Muscle of leg (tissue), 11 donors: Measurements from ENCODE around the gene KRTAP5-2. TPM values are rescaled to one million over a fixed set of nuclear protein-coding genes. Genes with fewer than 3 reads are reported as not detected.
"Not testable (repeated sequence)": the region's sequence is repeated elsewhere in the genome, so short reads cannot be mapped to it uniquely, and the experiment has no call there.

Experiments
- DNase-seq: peaks from one replicate; pipeline ENCODE4 v3.0.0; 2013
- H3K27ac ChIP-seq: one replicate; pipeline ENCODE4 v1.5.1; 2013; ENCODE audit warnings: mild to moderate bottlenecking, low read length, control low read depth
- H3K27me3 ChIP-seq: one replicate; pipeline ENCODE4 v1.6.1; 2013; ENCODE audit warnings: low read length; ENCODE audit not compliant: control insufficient read depth, insufficient read depth
- H3K36me3 ChIP-seq: one replicate; pipeline ENCODE4 v1.6.1; 2013; ENCODE audit warnings: low read length; ENCODE audit not compliant: control insufficient read depth, insufficient read depth
- H3K4me1 ChIP-seq: one replicate; pipeline ENCODE4 v1.6.1; 2013; ENCODE audit warnings: low read length; ENCODE audit not compliant: control insufficient read depth, insufficient read depth
- H3K4me3 ChIP-seq: one replicate; pipeline ENCODE4 v1.5.1; 2013; ENCODE audit warnings: low read length, control low read depth
- H3K9me3 ChIP-seq: replicated peaks from 2 replicates; pipeline ENCODE4 v1.6.1; 2013; ENCODE audit warnings: low read depth, low read length; ENCODE audit not compliant: control insufficient read depth
- WGBS: methylation state at CpG from one replicate; pipeline ENCODE4 v1.1.5; 2013; ENCODE audit warnings: missing lambda C conversion rate; ENCODE audit not compliant: insufficient coverage; 5-methylcytosine and 5-hydroxymethylcytosine counted together
- polyA plus RNA-seq, 8 donors: library from polyadenylated mRNA; unstranded; fragments of 120-200 nt; gene quantifications; one replicate each; pipeline versions ENCODE4 v1.2.1 to v1.2.3, GENCODE V29; 2013; ENCODE audit warnings: inconsistent platforms in 1 of 8, low replicate concordance in 1 of 8; ENCODE audit not compliant: insufficient read length in 8 of 8, insufficient read depth in 1 of 8
- total RNA-seq: library from RNA; stranded (reverse); fragments of 120-200 nt; gene quantifications from one replicate; pipeline ENCODE4 v1.2.4, GENCODE V29; 2013

Gene KRTAP5-2
- total and polyA plus RNA-seq, 9 donors = not detected

- H3K9me3 ChIP-seq, H3K4me1 ChIP-seq, H3K36me3 ChIP-seq, DNase-seq, H3K4me3 ChIP-seq, H3K27ac ChIP-seq: not testable (repeated sequence)
- peaks cover 24% of the 10 kb centered on the region for H3K27me3 ChIP-seq
- 93% methylated on average over 10 of the region's 13 CpGs for WGBS
These were observed 7.8 kb upstream of the KRTAP5-2 start for GRCh38 chr11:1605923-1606322.

- WGBS = 76% methylated on average over 7 of the region's 7 CpGs
- Histone ChIP-seq H3K9me3 (no peaks in the 10 kb centered on the region), H3K36me3 (no peaks in the 10 kb centered on the region), H3K27ac (no peak overlapping the region), H3K4me1 (peaks cover 2% of the 10 kb centered on the region), H3K4me3 (no peak overlapping the region), H3K27me3 (peaks cover 27% of the 10 kb centered on the region)
- no peak for DNase-seq
These were observed 6.6 kb upstream of the KRTAP5-2 start for GRCh38 chr11:1604711-1605110.

- H3K4me3 ChIP-seq = no peak overlapping the region
- H3K9me3 ChIP-seq = no peaks in the 10 kb centered on the region
- 86% methylated on average over 11 of the region's 11 CpGs for WGBS
- H3K27ac ChIP-seq = no peak overlapping the region
- H3K4me1 ChIP-seq = peaks cover 2% of the 10 kb centered on the region
- DNase-seq = no peak
- H3K36me3 ChIP-seq = no peaks in the 10 kb centered on the region
- peaks cover 27% of the 10 kb centered on the region for H3K27me3 ChIP-seq
These were observed 6.1 kb upstream of the KRTAP5-2 start for GRCh38 chr11:1604181-1604580.

DNA sequence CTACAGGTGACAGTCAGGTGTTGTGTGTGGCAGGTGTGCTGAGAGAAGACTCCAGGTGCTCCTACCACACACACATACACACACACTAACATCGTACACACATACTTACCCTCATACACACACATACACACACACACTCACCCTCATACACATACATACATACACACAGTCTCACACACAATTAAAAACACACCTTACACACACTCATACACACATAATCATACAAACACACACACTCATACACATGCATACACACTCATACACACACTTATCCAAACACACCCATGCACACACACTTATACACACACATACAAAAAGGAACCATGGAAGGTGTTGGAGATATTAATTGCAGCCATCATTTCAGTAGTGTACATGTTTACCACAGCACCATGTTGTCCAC lies 5.5 kb upstream of the KRTAP5-2 start:
- no peak for DNase-seq
- Histone ChIP-seq H3K36me3 (no peaks in the 10 kb centered on the region), H3K4me1 (peaks cover 2% of the 10 kb centered on the region), H3K27ac (no peak overlapping the region), H3K9me3 (no peaks in the 10 kb centered on the region), H3K4me3 (no peak overlapping the region), H3K27me3 (peaks cover 28% of the 10 kb centered on the region)
- 82% methylated on average over 1 of the region's 1 CpG for WGBS

GRCh38 chr11:1601663-1602062 lies 3.6 kb upstream of the KRTAP5-2 start:
- H3K4me1 ChIP-seq, H3K27ac ChIP-seq, DNase-seq, H3K36me3 ChIP-seq, H3K9me3 ChIP-seq, H3K4me3 ChIP-seq: not testable (repeated sequence)
- no CpG with 5 or more reads among the region's 3 CpGs for WGBS
- H3K27me3 ChIP-seq = peaks cover 23% of the 10 kb centered on the region

DNA sequence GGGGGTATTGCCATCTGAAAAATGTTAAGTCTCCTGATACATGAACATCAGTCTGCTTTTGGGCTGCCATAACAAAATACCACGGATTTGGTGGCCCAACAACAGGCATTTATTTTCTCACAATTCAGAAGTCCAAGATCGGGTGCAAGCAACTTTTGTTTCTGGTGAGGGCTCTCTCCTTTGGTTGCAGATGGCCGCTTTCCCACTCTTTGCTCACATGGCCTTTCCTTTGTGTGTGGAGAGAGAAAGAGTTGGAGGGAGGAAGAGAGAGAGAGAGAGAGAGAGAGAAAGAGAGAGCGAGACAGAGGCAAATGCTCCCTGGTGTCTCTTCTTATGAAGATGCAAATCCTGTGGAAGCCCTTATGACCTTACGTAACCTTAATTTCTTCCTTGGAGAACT lies 2.5 kb upstream of the KRTAP5-2 start:
- 65% methylated on average over 2 of the region's 5 CpGs for WGBS
- Histone ChIP-seq H3K36me3 (no peaks in the 10 kb centered on the region), H3K4me1 (no peaks in the 10 kb centered on the region), H3K27me3 (peaks cover 22% of the 10 kb centered on the region), H3K4me3 (no peak overlapping the region), H3K9me3 (no peaks in the 10 kb centered on the region), H3K27ac (no peak overlapping the region)
- no peak for DNase-seq

- Histone ChIP-seq H3K36me3 (no peaks in the 10 kb centered on the region), H3K4me3 (no peak overlapping the region), H3K27ac (no peak overlapping the region), H3K27me3 (peaks cover 30% of the 10 kb centered on the region), H3K9me3 (no peaks in the 10 kb centered on the region), H3K4me1 (no peaks in the 10 kb centered on the region)
- 80% methylated on average over 1 of the region's 6 CpGs for WGBS
- no peak for DNase-seq
These were observed 722 bp upstream of the KRTAP5-2 start for GRCh38 chr11:1598816-1599215.

DNA sequence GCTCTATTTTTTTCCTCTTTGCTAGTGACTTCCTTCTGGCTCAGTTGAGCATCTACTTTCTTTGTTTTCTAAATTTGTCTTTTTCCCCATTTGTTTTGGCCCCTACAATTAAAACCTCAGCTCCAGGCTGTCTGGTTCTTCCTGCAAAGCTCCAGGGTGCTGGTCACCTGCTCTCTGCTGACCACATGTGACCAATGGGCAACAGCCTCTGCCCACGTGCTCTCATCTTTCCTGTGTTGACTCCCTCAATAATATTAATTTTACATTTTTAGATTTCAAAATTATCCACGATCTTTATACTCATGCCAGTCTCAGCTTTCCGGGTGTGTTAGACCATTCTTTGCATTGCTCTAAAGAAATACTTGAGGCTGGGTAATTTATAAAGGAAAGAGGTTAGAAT lies 312 bp upstream of the KRTAP5-2 start:
- not testable (repeated sequence) for H3K36me3 ChIP-seq, H3K27ac ChIP-seq, DNase-seq, H3K4me3 ChIP-seq, H3K4me1 ChIP-seq, H3K9me3 ChIP-seq
- no CpG with 5 or more reads among the region's 3 CpGs for WGBS
- peaks cover 34% of the 10 kb centered on the region for H3K27me3 ChIP-seq

DNA sequence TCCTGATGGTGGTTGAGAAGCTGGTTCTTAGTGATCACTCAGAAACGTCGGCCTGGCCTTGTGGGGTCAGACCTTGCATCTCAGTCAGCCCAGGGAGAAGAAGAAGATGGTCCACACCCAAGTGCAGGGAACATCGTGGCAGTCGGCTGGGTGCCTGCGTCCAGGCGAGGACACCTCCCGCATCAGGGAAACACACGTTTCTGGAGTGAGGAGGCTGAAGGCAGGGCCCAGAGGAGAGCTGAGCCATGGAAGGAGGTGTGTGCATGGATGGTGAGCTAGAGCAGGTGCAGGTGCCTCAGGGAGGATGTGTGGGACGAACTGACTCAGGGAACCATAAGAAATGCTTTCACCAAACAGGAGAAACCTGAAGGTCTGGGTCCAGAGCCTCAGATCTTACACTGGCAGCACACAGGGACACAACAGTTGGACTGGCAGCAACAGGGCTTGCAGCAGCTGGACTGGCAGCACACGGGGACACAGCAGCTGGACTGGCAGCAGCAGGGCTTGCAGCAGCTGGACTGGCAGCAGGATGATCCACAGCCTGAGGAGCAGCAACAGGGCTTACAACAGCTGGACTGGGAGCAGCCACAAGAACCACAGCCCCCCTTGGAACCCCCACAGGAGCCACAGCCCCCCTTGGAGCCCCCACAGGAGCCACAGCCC lies 632 bp downstream of the KRTAP5-2 start:
- 66% methylated on average over 10 of the region's 10 CpGs for WGBS
- no peak overlapping the region for H3K27ac ChIP-seq
- no peaks in the 10 kb centered on the region for H3K4me1 ChIP-seq
- H3K27me3 ChIP-seq = peaks cover 35% of the 10 kb centered on the region
- no peak overlapping the region for H3K4me3 ChIP-seq
- no peaks in the 10 kb centered on the region for H3K9me3 ChIP-seq
- no peaks in the 10 kb centered on the region for H3K36me3 ChIP-seq
- peak; percentile 22 for DNase-seq

DNA sequence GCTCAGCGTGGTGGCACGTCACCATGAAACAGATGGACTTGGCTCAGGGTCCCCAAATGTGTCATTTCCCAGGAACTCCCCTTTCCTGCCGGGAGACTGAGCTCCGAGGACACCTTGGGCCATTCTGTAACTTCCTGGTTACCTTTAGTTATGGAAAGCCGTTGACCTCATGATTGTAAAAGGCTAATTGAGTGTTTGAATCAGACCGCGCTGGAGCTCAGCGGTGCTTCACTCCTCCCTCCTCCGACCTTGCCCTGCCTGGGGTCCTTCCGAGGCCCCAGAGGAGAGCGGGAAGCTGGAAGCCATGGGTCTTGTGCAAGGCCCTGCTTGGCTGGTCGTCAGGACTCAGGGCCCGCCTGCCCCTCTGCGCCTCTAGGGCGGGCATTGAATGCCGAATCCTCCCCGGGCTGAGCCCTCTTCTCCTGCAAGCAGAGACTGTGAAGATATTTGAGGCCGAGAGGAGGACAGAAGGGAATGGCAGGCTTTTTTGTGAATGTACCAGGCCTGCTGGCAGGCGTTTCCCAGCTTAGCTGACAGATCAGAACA lies 1.4 kb downstream of the KRTAP5-2 start:
- not testable (repeated sequence) for H3K4me1 ChIP-seq, H3K4me3 ChIP-seq, H3K9me3 ChIP-seq, DNase-seq, H3K36me3 ChIP-seq, H3K27ac ChIP-seq
- peaks cover 39% of the 10 kb centered on the region for H3K27me3 ChIP-seq
- WGBS = 49% methylated on average over 11 of the region's 19 CpGs
